HG03066 (cell line): ENCODE data around the gene ITPK1.

ENCODE experiments used
- ATAC-seq: cut with Tn5 transposase; IDR thresholded peaks from one replicate; pipeline ENCODE4 v1.9.1; 2021; ENCODE audit warnings: low read depth; ENCODE audit not compliant: unreplicated experiment

ITPK1 gene

DNA sequence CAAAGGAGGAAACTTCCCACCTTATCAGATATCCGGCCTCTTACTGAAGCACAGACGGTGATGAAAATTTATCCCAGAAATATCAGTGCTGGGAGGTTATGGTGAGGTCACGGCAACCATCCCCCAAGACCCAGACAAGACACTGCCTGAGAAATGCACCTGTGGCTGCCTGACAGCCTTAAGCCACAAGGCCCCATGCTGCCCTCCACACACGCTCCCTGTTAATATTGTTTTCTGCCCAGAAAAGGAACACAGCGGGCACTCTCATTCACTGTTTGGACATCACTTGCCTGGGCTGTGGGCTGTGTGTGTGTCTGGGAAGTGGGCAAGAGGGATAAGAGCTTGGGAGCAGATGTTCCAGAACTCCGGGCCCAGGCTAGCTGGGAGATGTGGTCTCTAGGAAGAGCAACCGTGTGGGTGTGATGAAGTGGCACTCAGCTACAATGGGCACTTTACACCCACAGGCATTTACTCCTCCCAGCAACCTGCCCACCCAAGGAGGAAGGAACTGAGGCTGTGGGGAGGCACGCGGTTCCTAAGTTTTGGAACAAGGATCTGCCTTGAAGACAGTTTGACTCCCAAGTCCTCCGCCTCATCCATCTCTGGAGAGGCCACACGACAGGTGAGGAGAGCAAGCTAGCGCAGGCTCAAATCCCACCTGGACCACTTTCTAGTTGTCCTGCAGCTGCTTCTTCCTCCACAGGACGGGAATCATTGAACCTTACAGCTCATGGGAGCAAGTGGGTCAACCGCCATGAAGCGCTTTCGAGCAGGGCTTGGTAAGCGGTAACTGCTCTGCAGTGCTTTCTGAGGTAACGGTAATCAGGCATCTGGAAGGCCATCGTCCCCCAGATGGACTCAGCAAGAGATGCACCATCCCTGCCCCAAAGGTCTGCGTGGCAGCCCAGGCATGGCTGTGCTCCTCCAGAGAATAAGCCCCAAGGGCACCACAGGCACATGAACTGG is 101.4 kb downstream of the ITPK1 start:
- ATAC-seq, result no peak

DNA sequence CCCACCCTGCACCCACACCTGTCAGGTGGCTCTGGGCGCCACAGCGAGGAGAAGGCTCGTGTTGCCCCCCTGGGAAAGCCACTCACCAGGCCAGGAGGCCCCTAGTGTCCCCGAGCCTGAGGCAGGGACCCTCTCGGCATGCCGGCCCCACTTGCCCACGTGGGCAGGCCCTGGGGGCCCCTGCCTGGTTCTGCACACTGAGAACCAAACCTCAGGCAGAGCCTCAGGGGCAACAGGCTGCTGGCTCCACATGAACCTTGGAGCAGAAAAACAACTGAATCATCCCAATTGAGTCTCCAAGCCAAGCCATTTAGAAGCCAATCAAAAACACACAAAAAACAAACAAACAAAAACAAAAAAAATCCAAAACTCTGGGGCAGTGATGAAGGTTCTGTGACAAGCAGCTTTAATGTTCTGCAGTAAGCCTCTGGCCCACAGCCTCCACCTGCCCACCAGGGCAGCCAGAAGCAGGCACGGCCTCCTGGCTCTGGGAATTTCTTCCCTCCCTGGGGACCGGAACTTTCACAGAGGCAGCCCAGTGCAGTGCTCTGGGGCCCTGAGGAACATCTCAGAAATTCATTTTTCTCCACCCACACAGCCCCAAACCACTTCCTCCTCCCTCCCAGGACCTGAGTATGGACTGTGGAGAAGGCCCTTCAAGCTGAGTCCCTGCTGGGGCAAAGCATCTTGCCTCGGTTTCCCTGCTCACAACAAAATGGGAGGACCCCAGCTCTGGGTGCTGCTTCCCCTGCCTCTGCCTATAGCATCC is 102.6 kb downstream of the ITPK1 start:
- no peak for ATAC-seq

DNA sequence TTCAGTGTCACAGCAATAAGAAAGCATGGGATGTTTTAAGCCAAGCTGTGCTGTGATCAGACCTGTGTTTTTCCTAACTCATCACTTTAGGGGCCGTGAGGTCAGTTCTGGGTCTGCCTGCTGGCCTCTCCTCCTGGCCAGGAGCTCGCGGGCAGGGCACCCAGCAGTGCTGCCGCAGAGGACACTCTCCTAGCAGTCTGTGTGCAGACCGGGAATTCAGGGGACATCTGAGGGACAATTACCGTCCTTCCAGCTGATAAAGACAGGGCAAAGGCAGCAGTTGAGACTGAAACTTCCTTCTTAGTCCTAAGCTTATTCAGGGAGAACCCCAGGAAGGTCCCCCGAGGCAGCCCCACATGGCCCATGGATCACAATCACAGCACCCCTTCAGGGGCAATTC is 103.2 kb downstream of the ITPK1 start:
- ATAC-seq, result no peak

- ATAC-seq, result no peak
These were observed 103.9 kb downstream of the ITPK1 start for GRCh38 chr14:93011650-93012325.

- no peak for ATAC-seq
These were observed 104.6 kb downstream of the ITPK1 start for GRCh38 chr14:93011141-93011529.

GRCh38 chr14:93010522-93011140 is 105.1 kb downstream of the ITPK1 start:
- no peak for ATAC-seq

DNA sequence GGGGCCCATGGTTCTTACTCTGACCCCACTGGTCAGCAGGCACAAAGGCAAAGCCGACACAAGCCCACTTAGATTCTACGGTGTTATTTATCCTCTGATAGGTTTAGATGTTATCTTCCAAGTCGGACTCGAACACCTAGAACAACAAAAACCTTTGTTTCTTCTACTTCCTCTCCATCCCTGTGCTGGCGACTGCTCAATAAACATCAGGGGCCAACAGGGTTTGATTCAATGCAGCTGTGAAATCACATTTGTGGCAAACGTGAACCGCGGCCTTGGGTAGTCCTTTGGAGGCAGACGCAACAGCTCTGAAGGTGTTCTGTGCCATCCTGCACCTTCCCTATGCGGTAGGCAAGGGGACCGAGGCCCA is 105.6 kb downstream of the ITPK1 start:
- ATAC-seq, result no peak

DNA sequence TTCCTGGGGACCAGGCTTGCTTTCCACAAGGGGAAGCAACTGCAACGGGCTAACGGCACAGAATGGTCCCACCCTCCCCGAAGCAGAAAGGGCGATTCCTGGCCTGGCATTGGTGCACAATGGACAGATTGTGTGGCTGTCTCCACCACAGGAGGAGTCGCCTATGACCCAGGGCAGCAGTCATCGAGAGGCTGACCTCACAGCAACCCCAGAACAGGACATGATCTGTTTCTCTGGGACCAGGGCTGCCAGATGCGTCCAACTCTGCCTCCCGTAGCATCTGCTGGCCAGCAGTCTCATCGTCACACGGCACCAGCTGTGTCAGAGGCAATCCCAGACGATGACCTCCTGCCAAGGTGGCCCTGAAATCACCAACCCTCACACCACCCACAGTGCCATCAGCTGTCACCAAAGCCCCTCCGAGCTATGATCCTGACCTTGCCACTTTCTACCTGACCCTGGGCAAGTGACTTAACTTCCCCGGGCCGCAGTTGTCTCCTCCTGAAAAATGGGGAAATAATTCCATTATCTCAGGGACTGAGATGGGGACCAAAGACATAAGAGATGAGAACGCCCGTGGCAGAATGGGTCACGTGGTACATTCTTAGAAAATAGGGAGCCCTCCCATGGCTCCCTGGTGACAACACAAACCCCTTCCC is 106.1 kb downstream of the ITPK1 start:
- no peak for ATAC-seq

DNA sequence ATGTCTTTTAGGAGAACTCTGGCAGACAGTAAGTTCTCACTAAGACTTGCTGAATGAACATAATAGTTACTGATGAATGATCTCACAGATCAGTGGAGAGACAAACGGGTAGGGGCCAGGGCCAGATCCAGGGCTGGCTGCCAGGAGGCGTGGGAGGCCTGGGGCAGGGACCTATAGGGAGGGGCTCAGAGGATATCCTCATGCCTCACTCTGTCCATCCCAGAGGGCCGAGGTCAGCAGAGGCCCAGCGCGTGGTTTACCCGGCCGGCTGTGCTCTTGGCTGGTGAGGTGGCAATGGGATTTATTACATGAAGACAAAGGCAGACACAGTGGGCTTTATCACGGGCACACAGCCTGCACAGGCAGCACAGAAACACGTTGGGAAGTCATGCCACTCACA is 107.3 kb downstream of the ITPK1 start:
- ATAC-seq, result no peak

DNA sequence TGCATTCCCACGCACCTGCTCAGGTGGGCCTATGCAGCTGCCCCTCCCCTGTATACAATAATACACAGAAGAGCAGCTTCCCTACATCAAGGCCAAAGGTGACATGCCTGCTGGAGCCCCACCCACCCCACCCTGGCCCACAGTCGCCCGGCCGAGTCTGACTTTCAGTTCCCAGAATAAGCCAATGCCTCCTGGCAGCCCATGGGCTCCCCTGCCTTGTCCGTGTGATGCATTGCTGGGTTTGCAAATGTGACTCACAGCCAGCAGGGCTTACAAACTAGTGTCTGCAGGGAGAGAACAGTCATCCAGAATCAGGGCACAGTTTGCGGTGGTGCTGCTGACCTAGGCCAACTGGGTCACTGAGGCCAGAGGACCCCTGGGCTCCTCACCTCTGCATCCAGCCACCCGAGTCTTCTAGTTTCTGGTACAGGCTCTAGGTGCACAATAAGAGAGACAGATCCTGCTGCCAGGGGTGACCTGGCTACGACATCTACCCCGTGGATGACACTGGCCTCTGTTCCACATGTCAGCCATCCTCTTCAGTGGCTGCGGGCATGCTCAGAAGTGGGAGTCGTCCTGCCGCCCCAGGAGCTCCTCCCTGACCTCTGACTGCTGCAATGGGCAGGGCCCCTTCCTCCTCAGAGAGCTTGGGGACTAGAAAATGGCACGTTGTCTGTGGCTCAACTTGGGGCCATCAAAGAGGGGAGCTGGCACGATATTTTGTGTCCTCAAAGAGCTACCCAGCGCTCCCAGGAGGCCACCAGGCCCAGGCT is 108.3 kb downstream of the ITPK1 start:
- ATAC-seq, result no peak

- ATAC-seq, result no peak
These were observed 109.1 kb downstream of the ITPK1 start for GRCh38 chr14:93006567-93007051.

DNA sequence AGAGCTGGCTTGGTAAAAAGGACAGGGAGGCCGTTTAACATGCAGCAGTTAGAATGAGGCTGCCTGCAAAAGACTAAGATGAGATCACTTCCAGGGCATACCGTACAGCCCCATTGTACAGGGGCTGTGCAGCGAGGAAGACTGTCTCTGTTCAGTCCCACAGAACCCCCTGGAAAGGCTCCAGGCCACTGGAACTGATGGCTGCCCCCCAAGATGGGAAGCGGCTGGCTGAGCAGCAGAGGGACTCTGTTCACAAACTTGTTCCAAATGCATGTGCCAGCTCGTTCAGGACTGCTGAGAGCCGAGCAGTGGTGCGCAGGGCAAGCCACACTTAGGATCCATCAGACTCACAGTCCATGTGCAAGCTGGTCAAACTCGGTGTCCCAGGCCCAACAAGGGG is 109.9 kb downstream of the ITPK1 start:
- ATAC-seq, result no peak

DNA sequence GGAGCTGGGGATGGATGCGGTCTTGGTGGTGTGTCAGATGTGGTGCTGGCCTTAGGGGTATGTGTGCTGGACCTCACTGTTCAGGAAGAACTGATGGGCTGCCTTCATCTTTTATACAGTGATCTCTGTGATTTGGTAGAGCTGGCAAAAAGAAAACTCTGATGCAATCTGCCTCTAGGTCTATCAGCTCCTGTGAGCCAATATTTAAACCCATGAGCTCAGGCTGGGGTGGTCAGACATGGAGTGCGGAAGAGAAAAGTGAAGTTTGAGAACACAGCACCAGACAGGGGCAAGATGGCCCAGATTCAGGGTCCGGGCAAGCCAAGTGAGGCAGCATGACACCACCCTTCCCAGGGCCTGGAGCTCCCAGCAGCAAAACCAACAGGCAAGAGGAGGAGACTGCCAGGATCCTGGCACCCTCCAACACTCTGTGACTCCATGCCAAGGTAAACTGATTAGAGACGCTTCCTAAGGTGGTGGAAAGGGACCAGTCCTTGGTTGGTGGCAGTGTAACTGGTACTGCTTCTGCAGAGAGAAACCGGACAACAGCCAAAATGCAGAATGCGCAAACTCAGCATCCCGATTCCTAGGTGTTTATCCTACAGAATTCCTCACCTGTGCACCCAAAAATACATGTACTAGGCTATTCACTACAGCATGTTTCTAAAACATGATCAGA is 110.5 kb downstream of the ITPK1 start:
- no peak for ATAC-seq

DNA sequence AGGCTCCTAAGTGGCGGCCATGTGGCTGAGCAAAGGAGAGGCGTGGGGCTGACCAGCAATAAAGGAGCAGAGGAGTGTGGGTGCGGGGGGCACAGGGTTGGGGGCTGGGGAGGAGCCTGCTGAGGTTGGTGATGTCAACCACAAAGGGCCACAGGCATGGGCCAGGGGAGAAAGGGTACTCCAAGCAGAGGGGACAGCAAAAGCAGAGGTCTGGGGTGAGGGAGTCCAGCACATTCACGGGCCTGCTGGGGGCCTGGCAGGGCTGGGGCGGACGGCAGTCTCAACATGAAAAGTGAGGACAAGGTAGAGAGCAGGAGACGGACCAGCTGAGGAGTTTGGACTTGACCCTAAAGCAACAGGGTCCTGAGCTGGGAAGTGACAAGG is 111.0 kb downstream of the ITPK1 start:
- no peak for ATAC-seq

GRCh38 chr14:93003945-93004698 is 111.6 kb downstream of the ITPK1 start:
- no peak for ATAC-seq

GRCh38 chr14:93002851-93003298 is 112.8 kb downstream of the ITPK1 start:
- no peak for ATAC-seq

GRCh38 chr14:93002049-93002448 is 113.7 kb downstream of the ITPK1 start:
- ATAC-seq, result no peak

DNA sequence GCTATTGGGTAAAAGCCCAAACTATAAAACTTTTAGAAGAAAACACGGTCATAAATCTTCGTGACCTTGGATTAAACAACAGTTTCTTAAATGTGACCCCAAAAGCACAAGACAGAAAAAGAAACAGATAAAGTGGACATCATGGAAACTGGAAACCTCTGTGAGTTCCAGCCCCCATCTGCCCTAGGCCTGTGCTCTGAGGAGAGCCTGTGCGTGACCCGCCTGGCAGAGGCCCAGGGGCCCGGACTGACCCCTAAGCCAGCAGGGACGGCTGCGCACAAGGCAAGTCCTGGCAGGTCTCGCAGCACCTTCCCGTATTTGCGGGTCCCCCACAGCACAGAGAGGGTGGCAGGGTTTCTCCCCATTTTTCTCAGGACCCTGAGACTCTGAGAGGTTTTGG is 116.8 kb downstream of the ITPK1 start:
- ATAC-seq, result no peak
